Measurements from ENCODE around the gene IKBKE. TPM values are rescaled to one million over a fixed set of nuclear protein-coding genes. Genes with fewer than 3 reads are reported as not detected.

Gene IKBKE
- polyA plus RNA-seq, 2 of the 4 experiments (the other 2 are of a cell fraction), result 6.3 to 6.4 TPM

DNA sequence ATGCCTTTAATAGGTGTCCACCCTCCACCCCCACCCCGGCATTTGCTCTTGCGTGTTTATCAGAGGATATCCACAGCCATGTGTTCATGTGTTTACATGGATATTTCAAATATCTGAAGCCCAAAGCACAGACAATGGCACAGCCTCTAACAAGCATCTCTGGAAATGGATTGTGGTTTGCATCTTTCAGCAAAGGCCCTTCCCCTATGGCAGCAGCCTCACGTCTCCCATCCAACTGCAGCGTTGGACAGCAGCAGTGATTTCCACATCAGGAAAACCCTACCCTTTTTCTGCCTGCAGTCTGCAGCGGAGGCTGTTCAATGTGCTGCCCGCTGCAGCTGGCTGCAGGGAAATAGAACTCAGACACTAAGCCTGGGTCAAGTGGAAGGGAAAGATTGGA lies 38.7 kb downstream of the IKBKE start:
- ChIA-PET POLR2A (no interaction called here), CTCF (interaction anchor here (0.7 to 1.5 kb wide), 4 partner anchors 9 to 40 kb away, joined by 3 to 6 read pairs (median 4); no protein-coding TSS in a partner anchor)
- FAIRE-seq (no peak), ATAC-seq (no peak), DNase-seq (ENCODE audit: low read depth in 1 of 2, low spot score in 1 of 2) (no peak)
- 76% methylated on average over 6 of the region's 6 CpGs for WGBS (ENCODE audit: missing lambda C conversion rate)
- H3K4me2 ChIP-seq, result no peak overlapping the region
- TF ChIP-seq, protein P1, sequence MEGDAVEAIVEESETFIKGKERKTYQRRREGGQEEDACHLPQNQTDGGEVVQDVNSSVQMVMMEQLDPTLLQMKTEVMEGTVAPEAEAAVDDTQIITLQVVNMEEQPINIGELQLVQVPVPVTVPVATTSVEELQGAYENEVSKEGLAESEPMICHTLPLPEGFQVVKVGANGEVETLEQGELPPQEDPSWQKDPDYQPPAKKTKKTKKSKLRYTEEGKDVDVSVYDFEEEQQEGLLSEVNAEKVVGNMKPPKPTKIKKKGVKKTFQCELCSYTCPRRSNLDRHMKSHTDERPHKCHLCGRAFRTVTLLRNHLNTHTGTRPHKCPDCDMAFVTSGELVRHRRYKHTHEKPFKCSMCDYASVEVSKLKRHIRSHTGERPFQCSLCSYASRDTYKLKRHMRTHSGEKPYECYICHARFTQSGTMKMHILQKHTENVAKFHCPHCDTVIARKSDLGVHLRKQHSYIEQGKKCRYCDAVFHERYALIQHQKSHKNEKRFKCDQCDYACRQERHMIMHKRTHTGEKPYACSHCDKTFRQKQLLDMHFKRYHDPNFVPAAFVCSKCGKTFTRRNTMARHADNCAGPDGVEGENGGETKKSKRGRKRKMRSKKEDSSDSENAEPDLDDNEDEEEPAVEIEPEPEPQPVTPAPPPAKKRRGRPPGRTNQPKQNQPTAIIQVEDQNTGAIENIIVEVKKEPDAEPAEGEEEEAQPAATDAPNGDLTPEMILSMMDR (IDR thresholded peaks at IDR 0.05), result no peak
- TF ChIP-seq EHMT2 (IDR thresholded peaks at IDR 0.05; ENCODE audit: low read depth) (no peak), JUN (IDR thresholded peaks at IDR 0.05) (no peak), NPAS2 (CRISPR knock-in tag; IDR thresholded peaks at IDR 0.05; ENCODE audit: borderline replicate concordance) (no peak), EHF (CRISPR knock-in tag; IDR thresholded peaks at IDR 0.05) (no peak), POLR2A (IDR thresholded peaks at IDR 0.05; ENCODE audit: low read length) (no peak), CHD4 (IDR thresholded peaks at IDR 0.05; ENCODE audit: borderline replicate concordance) (no peak), RARB (CRISPR knock-in tag; IDR thresholded peaks at IDR 0.05) (no peak), FOSB (CRISPR knock-in tag; IDR thresholded peaks at IDR 0.05) (no peak), RCOR1 (IDR thresholded peaks at IDR 0.05; ENCODE audit: low read depth, low read length) (no peak), GATA3 (IDR thresholded peaks at IDR 0.05; ENCODE audit: borderline replicate concordance) (no peak), ZC3H11A (IDR thresholded peaks at IDR 0.05) (no peak), SREBF2 (IDR thresholded peaks at IDR 0.05) (no peak), TFCP2L1 (CRISPR knock-in tag; IDR thresholded peaks at IDR 0.05) (no peak)
- TF ChIP-seq, protein P2, sequence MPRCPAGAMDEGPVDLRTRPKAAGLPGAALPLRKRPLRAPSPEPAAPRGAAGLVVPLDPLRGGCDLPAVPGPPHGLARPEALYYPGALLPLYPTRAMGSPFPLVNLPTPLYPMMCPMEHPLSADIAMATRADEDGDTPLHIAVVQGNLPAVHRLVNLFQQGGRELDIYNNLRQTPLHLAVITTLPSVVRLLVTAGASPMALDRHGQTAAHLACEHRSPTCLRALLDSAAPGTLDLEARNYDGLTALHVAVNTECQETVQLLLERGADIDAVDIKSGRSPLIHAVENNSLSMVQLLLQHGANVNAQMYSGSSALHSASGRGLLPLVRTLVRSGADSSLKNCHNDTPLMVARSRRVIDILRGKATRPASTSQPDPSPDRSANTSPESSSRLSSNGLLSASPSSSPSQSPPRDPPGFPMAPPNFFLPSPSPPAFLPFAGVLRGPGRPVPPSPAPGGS (IDR thresholded peaks at IDR 0.05), result no peak
- TF ChIP-seq, protein P3, sequence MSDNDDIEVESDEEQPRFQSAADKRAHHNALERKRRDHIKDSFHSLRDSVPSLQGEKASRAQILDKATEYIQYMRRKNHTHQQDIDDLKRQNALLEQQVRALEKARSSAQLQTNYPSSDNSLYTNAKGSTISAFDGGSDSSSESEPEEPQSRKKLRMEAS (IDR thresholded peaks at IDR 0.05), result no peak
- TF ChIP-seq, protein P4, sequence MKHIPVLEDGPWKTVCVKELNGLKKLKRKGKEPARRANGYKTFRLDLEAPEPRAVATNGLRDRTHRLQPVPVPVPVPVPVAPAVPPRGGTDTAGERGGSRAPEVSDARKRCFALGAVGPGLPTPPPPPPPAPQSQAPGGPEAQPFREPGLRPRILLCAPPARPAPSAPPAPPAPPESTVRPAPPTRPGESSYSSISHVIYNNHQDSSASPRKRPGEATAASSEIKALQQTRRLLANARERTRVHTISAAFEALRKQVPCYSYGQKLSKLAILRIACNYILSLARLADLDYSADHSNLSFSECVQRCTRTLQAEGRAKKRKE (CRISPR knock-in tag; IDR thresholded peaks at IDR 0.05; ENCODE audit: low read depth), result no peak
- TF ChIP-seq, protein P5, sequence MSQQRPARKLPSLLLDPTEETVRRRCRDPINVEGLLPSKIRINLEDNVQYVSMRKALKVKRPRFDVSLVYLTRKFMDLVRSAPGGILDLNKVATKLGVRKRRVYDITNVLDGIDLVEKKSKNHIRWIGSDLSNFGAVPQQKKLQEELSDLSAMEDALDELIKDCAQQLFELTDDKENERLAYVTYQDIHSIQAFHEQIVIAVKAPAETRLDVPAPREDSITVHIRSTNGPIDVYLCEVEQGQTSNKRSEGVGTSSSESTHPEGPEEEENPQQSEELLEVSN (IDR thresholded peaks at IDR 0.05; ENCODE audit: borderline replicate concordance, low read depth), result no peak
- TF ChIP-seq, protein P6, sequence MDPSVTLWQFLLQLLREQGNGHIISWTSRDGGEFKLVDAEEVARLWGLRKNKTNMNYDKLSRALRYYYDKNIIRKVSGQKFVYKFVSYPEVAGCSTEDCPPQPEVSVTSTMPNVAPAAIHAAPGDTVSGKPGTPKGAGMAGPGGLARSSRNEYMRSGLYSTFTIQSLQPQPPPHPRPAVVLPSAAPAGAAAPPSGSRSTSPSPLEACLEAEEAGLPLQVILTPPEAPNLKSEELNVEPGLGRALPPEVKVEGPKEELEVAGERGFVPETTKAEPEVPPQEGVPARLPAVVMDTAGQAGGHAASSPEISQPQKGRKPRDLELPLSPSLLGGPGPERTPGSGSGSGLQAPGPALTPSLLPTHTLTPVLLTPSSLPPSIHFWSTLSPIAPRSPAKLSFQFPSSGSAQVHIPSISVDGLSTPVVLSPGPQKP (IDR thresholded peaks at IDR 0.05; ENCODE audit: low read depth, low read length), result no peak
- TF ChIP-seq, protein P7, sequence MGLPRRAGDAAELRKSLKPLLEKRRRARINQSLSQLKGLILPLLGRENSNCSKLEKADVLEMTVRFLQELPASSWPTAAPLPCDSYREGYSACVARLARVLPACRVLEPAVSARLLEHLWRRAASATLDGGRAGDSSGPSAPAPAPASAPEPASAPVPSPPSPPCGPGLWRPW (IDR thresholded peaks at IDR 0.05), result no peak
- H3K4me3 ChIP-seq, result no peak overlapping the region
- no peak overlapping the region for H3K27ac ChIP-seq
- H3K9me3 ChIP-seq, result no peaks in the 10 kb centered on the region
- H3K4me1 ChIP-seq, result peaks cover 19% of the 10 kb centered on the region

DNA sequence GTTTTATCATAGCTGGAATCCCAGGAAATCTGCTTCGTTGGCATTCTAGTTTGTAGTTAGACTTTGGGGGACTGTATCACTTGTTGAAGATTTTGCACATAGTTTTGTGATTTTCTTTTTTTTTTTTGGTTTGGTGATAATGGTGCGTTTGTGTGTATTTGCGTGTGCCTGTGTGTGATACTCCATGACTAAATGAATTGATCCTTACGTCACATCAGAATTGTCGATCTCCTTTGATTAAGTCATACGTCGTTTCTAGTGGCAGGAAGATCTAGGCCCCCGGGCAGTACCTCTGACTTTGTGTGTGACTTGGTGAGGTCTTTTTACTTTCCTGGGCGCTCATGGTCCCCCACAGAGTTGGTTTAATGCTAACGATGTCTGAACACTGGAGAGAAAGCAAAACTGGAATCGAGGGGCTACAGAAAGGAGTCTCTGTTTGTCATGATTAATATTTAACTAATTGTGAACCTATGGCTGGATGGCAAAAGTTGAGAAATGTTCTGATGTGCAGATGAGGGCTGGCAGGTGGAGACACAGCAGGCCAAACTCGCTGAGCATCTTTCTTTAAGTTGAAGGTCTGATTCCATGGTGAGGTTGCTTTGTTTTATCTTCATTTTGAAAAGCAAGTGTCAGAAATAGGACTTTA lies 39.5 kb downstream of the IKBKE start:
- 71% methylated on average over 12 of the region's 12 CpGs for WGBS (ENCODE audit: missing lambda C conversion rate)
- Histone ChIP-seq H3K4me3 (no peak overlapping the region), H3K9me3 (no peaks in the 10 kb centered on the region), H3K4me1 (peaks cover 18% of the 10 kb centered on the region), H3K4me2 (no peak overlapping the region), H3K27ac (no peak overlapping the region)
- ChIA-PET CTCF (interaction anchor here (0.7 to 1.5 kb wide), 4 partner anchors 9 to 41 kb away, joined by 3 to 6 read pairs (median 4); no protein-coding TSS in a partner anchor), POLR2A (no interaction called here)
- ATAC-seq (no peak), DNase-seq (ENCODE audit: low read depth in 1 of 2, low spot score in 1 of 2) (no peak), FAIRE-seq (no peak)
- TF ChIP-seq FOXS1 (CRISPR knock-in tag; IDR thresholded peaks at IDR 0.05) (no peak), MAFK (IDR thresholded peaks at IDR 0.05; ENCODE audit: partially characterized antibody) (peak; percentile 12)
